ENCODE results near the gene GPR62.

The GPR62 gene

DNA sequence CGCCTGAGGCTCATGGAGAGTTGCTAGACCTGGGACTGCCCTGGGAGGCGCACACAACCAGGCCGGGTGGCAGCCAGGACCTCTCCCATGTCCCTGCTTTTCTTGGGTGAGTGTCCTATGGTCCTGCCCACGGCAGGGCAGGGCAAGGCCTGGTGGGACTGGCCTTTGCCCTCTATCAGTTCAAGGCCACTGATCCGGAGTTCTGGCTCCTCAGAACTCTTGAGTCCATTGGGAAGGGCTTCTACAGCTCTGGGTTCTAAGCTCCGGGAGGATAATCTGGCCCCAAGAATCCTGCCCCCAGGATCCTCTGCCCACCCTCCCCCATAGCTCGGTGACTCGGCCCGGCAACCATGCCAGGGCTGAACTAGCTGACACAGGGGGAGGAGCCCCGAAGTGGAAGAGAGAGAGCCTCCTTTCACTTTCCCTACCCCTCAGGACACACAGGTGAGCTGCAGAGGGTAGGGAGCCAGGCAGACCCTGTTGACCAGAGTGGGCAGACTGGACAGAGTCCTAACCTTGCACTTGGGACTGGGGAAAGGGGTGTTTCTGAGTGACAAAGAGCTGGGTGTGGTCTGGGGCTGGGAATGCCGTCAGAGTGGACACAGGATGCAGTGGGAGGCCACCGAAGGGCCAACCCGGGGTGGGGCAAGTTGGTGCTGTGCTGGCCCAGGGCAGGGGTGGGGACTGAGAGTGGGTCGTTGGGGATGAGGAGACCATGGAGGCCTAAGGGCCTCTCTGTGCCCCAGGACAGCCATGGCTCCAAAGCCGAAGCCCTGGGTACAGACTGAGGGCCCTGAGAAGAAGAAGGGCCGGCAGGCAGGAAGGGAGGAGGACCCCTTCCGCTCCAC lies 12.4 kb upstream of the GPR62 start:
- H2AFZ ChIP-seq (ENCODE audit: low read depth, low read length): peak overlapping the region; percentile 55
- peak overlapping the region; percentile 27 for H3K4me3 ChIP-seq (ENCODE audit: low read length)
- no peaks in the 10 kb centered on the region for H3K27me3 ChIP-seq (ENCODE audit: insufficient read depth, low read length)
- H3K4me1 ChIP-seq (ENCODE audit: insufficient read depth, low read length): peaks cover 16% of the 10 kb centered on the region
- H3K36me3 ChIP-seq (ENCODE audit: insufficient read depth, low read length): peaks cover 8% of the 10 kb centered on the region
- H3K9me3 ChIP-seq (ENCODE audit: low read length): no peaks in the 10 kb centered on the region

- H3K36me3 ChIP-seq (ENCODE audit: insufficient read depth, low read length): no peaks in the 10 kb centered on the region
- no peaks in the 10 kb centered on the region for H3K9me3 ChIP-seq (ENCODE audit: low read length)
- H3K4me3 ChIP-seq (ENCODE audit: low read length): no peak overlapping the region
- no peaks in the 10 kb centered on the region for H3K27me3 ChIP-seq (ENCODE audit: insufficient read depth, low read length)
- H3K4me1 ChIP-seq (ENCODE audit: insufficient read depth, low read length): peaks cover 16% of the 10 kb centered on the region
- no peak overlapping the region for H2AFZ ChIP-seq (ENCODE audit: low read depth, low read length)
Observed at GRCh38 chr3:51943451-51944391, 11.5 kb upstream of the GPR62 start.

- Histone ChIP-seq H3K4me1 (ENCODE audit: insufficient read depth, low read length) (peaks cover 16% of the 10 kb centered on the region), H3K27me3 (ENCODE audit: insufficient read depth, low read length) (no peaks in the 10 kb centered on the region), H3K4me3 (ENCODE audit: low read length) (no peak overlapping the region), H3K36me3 (ENCODE audit: insufficient read depth, low read length) (no peaks in the 10 kb centered on the region), H3K9me3 (ENCODE audit: low read length) (no peaks in the 10 kb centered on the region), H2AFZ (ENCODE audit: low read depth, low read length) (no peak overlapping the region)
Observed at GRCh38 chr3:51944451-51945021, 10.6 kb upstream of the GPR62 start.

DNA sequence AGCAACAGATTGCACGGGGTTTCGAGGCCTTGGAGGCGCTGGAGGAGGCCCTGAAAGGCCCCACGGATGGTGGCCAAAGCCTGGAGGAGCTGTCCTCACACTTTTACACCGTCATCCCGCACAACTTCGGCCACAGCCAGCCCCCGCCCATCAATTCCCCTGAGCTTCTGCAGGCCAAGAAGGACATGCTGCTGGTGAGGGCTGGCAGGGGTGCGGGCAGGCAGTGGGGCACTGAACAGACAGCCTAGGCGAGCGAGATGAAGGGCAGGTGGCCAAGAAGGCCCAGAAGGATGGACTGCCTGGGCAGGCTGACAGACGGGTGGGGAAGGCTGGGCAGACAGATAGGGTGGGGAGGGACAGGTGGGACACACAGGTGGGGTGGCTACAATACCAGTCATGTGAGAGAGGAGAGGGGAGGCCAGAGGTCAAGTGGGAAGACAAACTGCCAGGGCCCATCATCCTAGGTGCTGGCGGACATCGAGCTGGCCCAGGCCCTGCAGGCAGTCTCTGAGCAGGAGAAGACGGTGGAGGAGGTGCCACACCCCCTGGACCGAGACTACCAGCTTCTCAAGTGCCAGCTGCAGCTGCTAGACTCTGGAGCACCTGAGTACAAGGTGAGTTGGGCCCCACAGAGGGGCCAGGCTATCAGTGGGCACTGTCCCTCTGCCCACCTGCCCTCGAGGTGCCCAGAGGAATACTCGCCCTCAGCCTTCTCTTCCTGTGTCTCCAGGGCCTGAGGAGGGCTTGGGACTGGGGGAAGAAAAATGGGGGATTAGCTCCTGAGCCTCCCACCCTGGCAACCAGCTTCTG lies 9.9 kb upstream of the GPR62 start:
- H3K27me3 ChIP-seq (ENCODE audit: insufficient read depth, low read length): no peaks in the 10 kb centered on the region
- H2AFZ ChIP-seq (ENCODE audit: low read depth, low read length): no peak overlapping the region
- H3K9me3 ChIP-seq (ENCODE audit: low read length): no peaks in the 10 kb centered on the region
- no peak overlapping the region for H3K4me3 ChIP-seq (ENCODE audit: low read length)
- no peaks in the 10 kb centered on the region for H3K36me3 ChIP-seq (ENCODE audit: insufficient read depth, low read length)
- H3K4me1 ChIP-seq (ENCODE audit: insufficient read depth, low read length): peaks cover 16% of the 10 kb centered on the region

- Histone ChIP-seq H2AFZ (ENCODE audit: low read depth, low read length) (no peak overlapping the region), H3K9me3 (ENCODE audit: low read length) (no peaks in the 10 kb centered on the region), H3K27me3 (ENCODE audit: insufficient read depth, low read length) (no peaks in the 10 kb centered on the region), H3K36me3 (ENCODE audit: insufficient read depth, low read length) (no peaks in the 10 kb centered on the region), H3K4me1 (ENCODE audit: insufficient read depth, low read length) (peaks cover 7% of the 10 kb centered on the region), H3K4me3 (ENCODE audit: low read length) (no peak overlapping the region)
Observed at GRCh38 chr3:51945926-51946705, 9.1 kb upstream of the GPR62 start.

GRCh38 chr3:51946796-51947195 lies 8.4 kb upstream of the GPR62 start:
- Histone ChIP-seq H2AFZ (ENCODE audit: low read depth, low read length) (no peak overlapping the region), H3K9me3 (ENCODE audit: low read length) (no peaks in the 10 kb centered on the region), H3K4me1 (ENCODE audit: insufficient read depth, low read length) (peaks cover 5% of the 10 kb centered on the region), H3K36me3 (ENCODE audit: insufficient read depth, low read length) (no peaks in the 10 kb centered on the region), H3K4me3 (ENCODE audit: low read length) (no peak overlapping the region), H3K27me3 (ENCODE audit: insufficient read depth, low read length) (no peaks in the 10 kb centered on the region)

DNA sequence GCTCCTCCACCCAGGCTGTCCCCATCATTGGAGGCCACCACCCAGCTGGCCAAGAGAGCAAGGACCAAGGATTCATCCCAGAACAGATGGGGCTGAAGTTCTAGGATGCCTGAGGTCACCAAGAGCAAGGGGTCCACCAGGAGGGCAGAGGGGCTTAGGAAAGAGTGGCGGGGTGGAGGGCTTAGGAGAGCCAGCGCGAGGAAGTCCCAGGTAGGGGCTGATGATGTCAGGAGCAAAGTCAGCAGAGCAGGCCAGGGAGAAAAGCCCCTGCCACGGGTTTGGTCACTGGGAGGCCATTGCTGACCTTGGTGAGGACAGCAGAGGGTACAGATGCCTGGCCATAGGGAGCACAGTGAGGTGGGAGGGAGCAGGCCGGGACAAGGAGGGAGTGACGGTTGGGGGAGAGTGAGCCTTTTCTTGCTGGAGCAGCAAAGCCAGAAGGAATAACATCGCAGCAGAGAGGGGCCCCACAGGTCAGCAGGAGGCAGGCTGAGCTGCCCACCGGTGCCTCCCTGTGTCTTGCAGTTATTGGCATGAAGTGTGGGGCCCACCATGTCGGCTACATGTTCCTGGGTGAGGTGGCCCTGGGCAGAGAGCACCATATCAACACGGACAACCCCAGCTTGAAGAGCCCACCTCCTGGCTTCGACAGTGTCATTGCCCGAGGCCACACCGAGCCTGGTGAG lies 7.8 kb upstream of the GPR62 start:
- no peaks in the 10 kb centered on the region for H3K36me3 ChIP-seq (ENCODE audit: insufficient read depth, low read length)
- peaks cover 3% of the 10 kb centered on the region for H3K4me1 ChIP-seq (ENCODE audit: insufficient read depth, low read length)
- no peak overlapping the region for H2AFZ ChIP-seq (ENCODE audit: low read depth, low read length)
- H3K9me3 ChIP-seq (ENCODE audit: low read length): no peaks in the 10 kb centered on the region
- H3K4me3 ChIP-seq (ENCODE audit: low read length): no peak overlapping the region
- H3K27me3 ChIP-seq (ENCODE audit: insufficient read depth, low read length): no peaks in the 10 kb centered on the region

GRCh38 chr3:51948016-51948580 lies 7.1 kb upstream of the GPR62 start:
- peaks cover 3% of the 10 kb centered on the region for H3K4me1 ChIP-seq (ENCODE audit: insufficient read depth, low read length)
- no peaks in the 10 kb centered on the region for H3K27me3 ChIP-seq (ENCODE audit: insufficient read depth, low read length)
- H3K36me3 ChIP-seq (ENCODE audit: insufficient read depth, low read length): no peaks in the 10 kb centered on the region
- no peaks in the 10 kb centered on the region for H3K9me3 ChIP-seq (ENCODE audit: low read length)
- H3K4me3 ChIP-seq (ENCODE audit: low read length): no peak overlapping the region
- H2AFZ ChIP-seq (ENCODE audit: low read depth, low read length): no peak overlapping the region

- H3K4me1 ChIP-seq (ENCODE audit: insufficient read depth, low read length): peaks cover 11% of the 10 kb centered on the region
- no peak overlapping the region for H2AFZ ChIP-seq (ENCODE audit: low read depth, low read length)
- no peaks in the 10 kb centered on the region for H3K27me3 ChIP-seq (ENCODE audit: insufficient read depth, low read length)
- H3K4me3 ChIP-seq (ENCODE audit: low read length): no peak overlapping the region
- no peaks in the 10 kb centered on the region for H3K36me3 ChIP-seq (ENCODE audit: insufficient read depth, low read length)
- H3K9me3 ChIP-seq (ENCODE audit: low read length): no peaks in the 10 kb centered on the region
Observed at GRCh38 chr3:51949121-51949520, 6.1 kb upstream of the GPR62 start.

DNA sequence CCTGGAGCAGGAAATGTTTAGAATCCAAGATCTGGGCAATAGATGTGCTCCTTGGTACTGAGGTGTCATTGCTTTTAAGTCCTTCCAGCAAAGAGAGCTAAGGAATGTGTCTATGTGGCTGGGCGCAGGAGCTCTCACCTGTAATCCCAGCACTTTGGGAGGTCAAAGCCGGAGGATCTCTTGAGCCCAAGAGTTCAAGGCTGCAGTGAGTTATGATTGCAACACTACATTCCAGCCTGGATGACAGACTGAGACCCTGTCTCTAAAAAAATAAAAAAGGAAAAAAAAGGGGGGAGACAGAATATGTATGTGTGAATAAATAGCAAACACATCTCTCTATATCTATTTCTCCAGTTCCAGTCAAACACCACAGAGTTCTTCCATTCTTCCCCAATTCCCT lies 4.3 kb upstream of the GPR62 start:
- H3K4me3 ChIP-seq (ENCODE audit: low read length): no peak overlapping the region
- H3K9me3 ChIP-seq (ENCODE audit: low read length): no peaks in the 10 kb centered on the region
- peaks cover 11% of the 10 kb centered on the region for H3K4me1 ChIP-seq (ENCODE audit: insufficient read depth, low read length)
- no peak overlapping the region for H2AFZ ChIP-seq (ENCODE audit: low read depth, low read length)
- H3K27me3 ChIP-seq (ENCODE audit: insufficient read depth, low read length): no peaks in the 10 kb centered on the region
- H3K36me3 ChIP-seq (ENCODE audit: insufficient read depth, low read length): no peaks in the 10 kb centered on the region

DNA sequence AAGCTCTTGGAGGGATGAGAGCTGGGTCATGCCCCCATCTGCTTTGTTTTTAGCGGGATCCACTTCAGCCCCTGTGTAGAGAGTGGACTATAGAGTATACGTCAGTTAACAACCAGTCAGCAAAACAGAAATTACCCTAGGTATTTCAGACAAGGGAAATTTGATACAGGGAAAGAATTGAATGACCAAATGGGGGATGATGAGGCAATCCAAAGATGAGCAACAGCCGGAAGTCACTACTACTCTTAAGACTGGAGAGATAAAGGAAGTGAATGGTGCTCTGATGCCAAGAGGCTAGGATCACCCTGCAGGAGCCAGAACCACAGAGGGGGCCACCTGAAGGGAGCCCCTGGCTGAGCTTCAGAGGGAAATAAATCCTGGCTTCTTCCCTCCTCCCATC lies 1.7 kb upstream of the GPR62 start:
- Histone ChIP-seq H2AFZ (ENCODE audit: low read depth, low read length) (no peak overlapping the region), H3K36me3 (ENCODE audit: insufficient read depth, low read length) (peaks cover 14% of the 10 kb centered on the region), H3K4me1 (ENCODE audit: insufficient read depth, low read length) (peaks cover 11% of the 10 kb centered on the region), H3K4me3 (ENCODE audit: low read length) (no peak overlapping the region), H3K9me3 (ENCODE audit: low read length) (no peaks in the 10 kb centered on the region), H3K27me3 (ENCODE audit: insufficient read depth, low read length) (no peaks in the 10 kb centered on the region)
